Stimulated activated memory B cell treated with anti-CD40 and anti-IgM and Interleukin-4, amounts not matched to agents 10 μg/mL and 1 μg/mL and 100 μg/mL, for 72 hours (primary cell): ENCODE results near the gene UGCG.

Experiments
- ATAC-seq: fragments of 150-1000 bp; cut with Tn5 transposase; 2 replicates; pipeline ENCODE4 v1.10.0; 2021
- H3K27ac Mint-ChIP-seq: one replicate; pipeline ENCODE4 v1.8.0; 2022; ENCODE audit warnings: mild to moderate bottlenecking, mixed read lengths
- H3K27me3 Mint-ChIP-seq: one replicate; pipeline ENCODE4 v1.8.0; 2022; ENCODE audit warnings: mixed read lengths
- H3K36me3 Mint-ChIP-seq: one replicate; pipeline ENCODE4 v1.8.0; 2022; ENCODE audit warnings: mixed read lengths
- H3K4me1 Mint-ChIP-seq: one replicate; pipeline ENCODE4 v1.8.0; 2022; ENCODE audit warnings: mixed read lengths
- H3K4me3 Mint-ChIP-seq: one replicate; pipeline ENCODE4 v1.8.0; 2022; ENCODE audit warnings: mild to moderate bottlenecking, moderate library complexity, mixed read lengths
- H3K9me3 Mint-ChIP-seq: one replicate; pipeline ENCODE4 v1.8.0; 2022; ENCODE audit warnings: mixed read lengths

The UGCG gene

DNA sequence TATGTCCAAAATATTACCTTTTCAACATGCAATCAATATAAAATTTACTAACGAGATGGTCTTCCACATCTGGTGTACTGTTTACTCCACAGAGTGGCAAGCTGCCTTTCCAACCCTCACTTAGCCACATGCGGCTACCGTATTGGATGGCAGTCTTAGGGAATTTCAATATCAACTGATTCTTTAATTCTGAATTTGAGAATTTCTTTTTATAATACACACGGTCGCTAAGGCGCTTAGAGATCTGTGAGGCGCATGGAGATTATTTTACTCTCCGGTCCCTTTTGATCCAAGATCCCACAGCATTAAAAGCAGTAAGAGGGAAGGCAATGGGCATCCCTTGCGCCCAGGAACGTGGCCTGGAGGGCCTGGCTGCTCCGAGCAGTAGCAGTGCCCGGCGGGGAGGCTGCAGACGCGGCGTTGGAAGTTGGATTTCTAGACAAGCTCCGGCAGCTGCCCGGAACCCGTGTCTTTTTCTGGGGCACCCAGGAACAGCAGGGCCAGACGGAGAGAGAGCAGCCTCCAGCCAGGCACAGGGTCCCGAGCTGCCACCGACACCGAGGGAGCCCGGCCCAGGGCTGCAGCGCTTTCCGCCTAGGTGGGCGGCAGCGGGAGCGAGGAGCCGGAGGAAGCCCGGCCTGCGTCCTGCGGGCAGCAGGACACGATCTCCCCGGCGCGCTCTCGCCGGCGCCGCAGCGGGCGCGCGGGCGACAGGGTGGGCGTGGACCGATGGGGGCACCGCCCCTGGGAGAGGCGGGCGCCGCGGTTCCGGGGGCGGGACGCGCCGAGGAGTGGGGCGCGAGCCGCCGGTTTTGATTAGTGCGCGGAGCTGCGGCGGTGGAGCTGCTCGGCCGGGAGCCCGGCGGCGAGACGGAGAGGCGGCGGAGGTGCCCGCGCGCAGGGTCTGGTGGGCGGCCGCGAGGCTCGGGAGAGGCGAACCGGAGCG lies at the start of gene UGCG:
Gene UGCG, plus strand, starts transcription at position 819 of the 946 bp plus-strand sequence. CDS start 402 bp downstream, outside the sequence.
- Mint-ChIP-seq H3K27me3 (no peaks in the 10 kb centered on the region), H3K4me1 (peaks cover 19% of the 10 kb centered on the region), H3K4me3 (peak within 1 kb of the TSS; percentile 95), H3K27ac (no peak within 1 kb of the TSS), H3K9me3 (no peaks in the 10 kb centered on the region), H3K36me3 (no peaks in the 10 kb centered on the region)
- peak; percentile 92 for ATAC-seq

- Mint-ChIP-seq H3K36me3 (no peaks in the 10 kb centered on the region), H3K27ac (no peak overlapping the region), H3K4me1 (no peaks in the 10 kb centered on the region), H3K27me3 (no peaks in the 10 kb centered on the region), H3K4me3 (no peak overlapping the region), H3K9me3 (no peaks in the 10 kb centered on the region)
- ATAC-seq: no peak
Observed at GRCh38 chr9:111851553-111851952, 45.1 kb upstream of the UGCG start.

- no peak for ATAC-seq
- no peaks in the 10 kb centered on the region for H3K9me3 Mint-ChIP-seq
- no peaks in the 10 kb centered on the region for H3K36me3 Mint-ChIP-seq
- no peak overlapping the region for H3K4me3 Mint-ChIP-seq
- H3K4me1 Mint-ChIP-seq: no peaks in the 10 kb centered on the region
- H3K27me3 Mint-ChIP-seq: no peaks in the 10 kb centered on the region
- no peak overlapping the region for H3K27ac Mint-ChIP-seq
Observed at GRCh38 chr9:111852291-111852690, 44.3 kb upstream of the UGCG start.

DNA sequence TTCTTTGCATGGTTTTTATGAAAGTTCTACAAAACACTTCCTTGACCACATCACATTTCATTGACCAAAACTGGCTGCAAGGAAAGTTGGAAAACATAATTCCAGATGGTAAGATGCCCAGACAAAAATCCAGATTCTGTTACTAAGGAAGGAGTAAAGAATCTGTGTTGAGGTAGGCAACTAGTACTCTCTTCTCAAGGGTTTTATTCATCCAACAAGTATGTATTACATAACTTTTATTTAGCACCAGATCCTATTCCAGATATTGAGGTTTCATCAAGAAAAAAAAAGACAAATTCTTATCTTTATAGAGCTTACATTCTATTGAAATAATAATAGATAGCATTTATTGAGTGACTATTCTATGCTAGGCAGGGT lies 43.2 kb upstream of the UGCG start:
- Mint-ChIP-seq H3K36me3 (no peaks in the 10 kb centered on the region), H3K4me3 (no peak overlapping the region), H3K27ac (no peak overlapping the region), H3K27me3 (no peaks in the 10 kb centered on the region), H3K9me3 (no peaks in the 10 kb centered on the region), H3K4me1 (no peaks in the 10 kb centered on the region)
- no peak for ATAC-seq

- H3K4me1 Mint-ChIP-seq: no peaks in the 10 kb centered on the region
- H3K27me3 Mint-ChIP-seq: no peaks in the 10 kb centered on the region
- H3K4me3 Mint-ChIP-seq: no peak overlapping the region
- H3K9me3 Mint-ChIP-seq: no peaks in the 10 kb centered on the region
- no peak for ATAC-seq
- H3K27ac Mint-ChIP-seq: no peak overlapping the region
- H3K36me3 Mint-ChIP-seq: no peaks in the 10 kb centered on the region
Observed at GRCh38 chr9:111854799-111855198, 41.8 kb upstream of the UGCG start.

DNA sequence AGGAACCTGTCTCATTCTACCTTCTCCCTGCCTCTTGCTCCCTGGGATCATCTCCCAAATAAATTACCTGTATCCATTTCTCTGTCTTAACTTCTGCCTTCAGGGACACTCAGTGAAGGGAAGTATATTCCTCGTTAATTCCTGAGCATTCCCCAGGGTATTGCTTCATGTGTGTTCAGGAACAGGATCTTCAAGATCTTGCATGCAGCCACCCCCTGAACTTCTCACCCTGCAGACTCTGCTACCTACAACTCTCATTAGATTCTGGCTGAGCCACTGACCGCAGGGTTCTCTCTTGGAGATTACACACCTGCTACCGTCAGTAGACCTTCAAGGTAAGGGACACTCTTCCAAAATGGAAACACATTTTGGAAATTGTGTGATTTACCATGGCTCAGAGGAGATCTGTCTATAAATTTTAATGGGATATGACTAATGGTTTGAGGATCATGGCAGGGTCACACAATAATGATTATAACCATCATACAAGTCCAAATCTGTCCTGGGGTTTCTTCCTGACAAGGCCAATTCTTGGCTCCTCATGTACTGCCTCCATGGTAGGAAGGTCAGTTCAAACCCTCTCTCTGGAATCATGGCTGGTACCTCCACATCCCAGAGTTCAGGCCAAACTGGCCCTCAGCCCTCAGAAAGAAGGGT lies 38.9 kb upstream of the UGCG start:
- ATAC-seq: no peak
- H3K27me3 Mint-ChIP-seq: no peaks in the 10 kb centered on the region
- H3K36me3 Mint-ChIP-seq: peaks cover under 1% of the 10 kb centered on the region
- no peak overlapping the region for H3K4me3 Mint-ChIP-seq
- H3K27ac Mint-ChIP-seq: no peak overlapping the region
- no peaks in the 10 kb centered on the region for H3K9me3 Mint-ChIP-seq
- H3K4me1 Mint-ChIP-seq: no peaks in the 10 kb centered on the region

DNA sequence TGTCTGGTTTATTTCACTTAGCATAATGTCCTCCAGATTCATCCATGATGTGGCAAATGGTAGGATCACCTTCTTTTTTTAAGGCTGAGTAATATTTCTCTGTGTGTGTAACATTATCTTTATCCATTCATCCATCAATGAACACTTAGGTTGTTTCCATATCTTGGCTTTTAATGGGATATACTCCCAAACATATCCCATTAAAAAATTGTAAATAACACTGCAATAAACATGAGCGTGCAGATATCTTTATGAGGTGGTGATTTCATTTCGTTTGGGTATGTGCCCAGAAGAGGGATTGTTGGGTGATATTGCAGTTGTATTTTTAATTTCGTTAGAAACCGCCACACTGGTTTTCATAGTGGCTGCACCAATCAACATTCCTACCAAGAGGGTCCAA lies 36.2 kb upstream of the UGCG start:
- Mint-ChIP-seq H3K4me1 (no peaks in the 10 kb centered on the region), H3K27ac (no peak overlapping the region), H3K9me3 (peaks cover 3% of the 10 kb centered on the region), H3K36me3 (peaks cover 7% of the 10 kb centered on the region), H3K4me3 (no peak overlapping the region), H3K27me3 (no peaks in the 10 kb centered on the region)
- no peak for ATAC-seq

DNA sequence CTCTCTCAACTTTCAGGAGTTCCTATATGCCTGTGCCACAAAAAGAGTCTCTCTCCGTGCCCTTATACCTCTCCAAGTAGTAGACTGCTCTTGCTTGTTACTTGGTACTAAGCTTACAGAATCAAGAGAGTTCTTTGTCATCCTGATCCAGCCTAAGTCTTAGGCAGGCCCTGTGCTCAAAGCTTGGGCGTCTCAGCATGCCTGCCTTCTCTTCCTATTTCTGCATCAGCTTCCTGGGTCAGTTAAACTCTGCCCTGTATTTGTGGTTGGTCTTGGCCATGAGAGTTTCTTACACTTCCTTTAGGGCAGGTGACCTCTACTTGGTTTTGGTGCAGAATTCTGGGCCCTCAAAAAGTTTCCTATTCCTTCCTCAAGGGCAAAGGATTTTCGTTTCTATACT lies 33.0 kb upstream of the UGCG start:
- H3K4me1 Mint-ChIP-seq: peaks cover 6% of the 10 kb centered on the region
- no peak overlapping the region for H3K27ac Mint-ChIP-seq
- no peak for ATAC-seq
- H3K36me3 Mint-ChIP-seq: peaks cover 7% of the 10 kb centered on the region
- H3K27me3 Mint-ChIP-seq: no peaks in the 10 kb centered on the region
- no peak overlapping the region for H3K4me3 Mint-ChIP-seq
- H3K9me3 Mint-ChIP-seq: peaks cover 9% of the 10 kb centered on the region

DNA sequence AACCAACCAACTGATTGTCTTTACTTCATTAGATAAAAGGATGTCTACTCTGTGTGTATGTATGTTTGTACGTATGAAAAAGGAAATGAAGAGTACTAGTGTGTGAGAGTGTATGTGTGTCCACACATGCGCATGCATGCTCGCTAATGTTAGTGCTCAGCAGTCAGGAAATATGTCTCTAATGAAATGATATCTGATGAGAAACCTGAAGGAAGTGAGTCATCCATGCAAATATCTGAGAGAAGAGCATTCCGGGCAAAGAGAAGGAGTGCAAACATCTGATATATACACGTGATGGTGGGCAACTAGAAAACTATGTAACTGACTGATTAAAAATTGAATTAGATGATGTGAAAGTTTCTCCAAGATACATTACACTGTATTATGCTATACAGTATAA lies 29.6 kb upstream of the UGCG start:
- peaks cover 7% of the 10 kb centered on the region for H3K36me3 Mint-ChIP-seq
- no peak overlapping the region for H3K4me3 Mint-ChIP-seq
- H3K9me3 Mint-ChIP-seq: peaks cover 10% of the 10 kb centered on the region
- H3K27ac Mint-ChIP-seq: no peak overlapping the region
- peaks cover 15% of the 10 kb centered on the region for H3K4me1 Mint-ChIP-seq
- ATAC-seq: no peak
- no peaks in the 10 kb centered on the region for H3K27me3 Mint-ChIP-seq

- Mint-ChIP-seq H3K4me3 (no peak overlapping the region), H3K27ac (no peak overlapping the region), H3K27me3 (no peaks in the 10 kb centered on the region), H3K36me3 (no peaks in the 10 kb centered on the region), H3K4me1 (peaks cover 15% of the 10 kb centered on the region), H3K9me3 (peaks cover 7% of the 10 kb centered on the region)
- no peak for ATAC-seq
Observed at GRCh38 chr9:111868475-111868874, 28.1 kb upstream of the UGCG start.

GRCh38 chr9:111870774-111871498 lies 25.7 kb upstream of the UGCG start:
- Mint-ChIP-seq H3K27ac (no peak overlapping the region), H3K36me3 (no peaks in the 10 kb centered on the region), H3K4me3 (no peak overlapping the region), H3K27me3 (no peaks in the 10 kb centered on the region), H3K4me1 (peaks cover 15% of the 10 kb centered on the region), H3K9me3 (peaks cover 7% of the 10 kb centered on the region)
- peak; percentile 74 for ATAC-seq

DNA sequence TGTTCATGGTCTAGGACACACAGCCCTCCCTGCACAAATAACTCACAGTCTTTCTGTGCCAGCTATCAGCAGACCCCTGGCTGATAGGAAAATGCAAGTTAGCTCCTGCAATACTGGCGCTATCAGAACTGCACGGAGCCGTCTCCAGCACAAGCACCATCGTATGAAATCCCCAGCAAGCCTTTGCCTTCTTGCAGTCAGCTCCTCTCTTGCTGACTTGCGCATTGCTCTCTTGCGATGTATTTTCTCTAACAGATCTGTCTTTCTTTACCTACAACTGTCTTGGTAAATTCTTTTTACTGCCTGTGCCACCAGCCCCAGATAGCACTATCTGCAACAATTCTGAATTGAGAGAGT lies 25.1 kb upstream of the UGCG start:
- Mint-ChIP-seq H3K27me3 (no peaks in the 10 kb centered on the region), H3K27ac (no peak overlapping the region), H3K4me1 (peaks cover 15% of the 10 kb centered on the region), H3K9me3 (peaks cover 7% of the 10 kb centered on the region), H3K4me3 (no peak overlapping the region), H3K36me3 (no peaks in the 10 kb centered on the region)
- no peak for ATAC-seq

- H3K9me3 Mint-ChIP-seq: peaks cover 5% of the 10 kb centered on the region
- no peak for ATAC-seq
- H3K27me3 Mint-ChIP-seq: no peaks in the 10 kb centered on the region
- H3K36me3 Mint-ChIP-seq: no peaks in the 10 kb centered on the region
- H3K4me3 Mint-ChIP-seq: no peak overlapping the region
- no peak overlapping the region for H3K27ac Mint-ChIP-seq
- H3K4me1 Mint-ChIP-seq: peaks cover 9% of the 10 kb centered on the region
Observed at GRCh38 chr9:111872886-111873285, 23.7 kb upstream of the UGCG start.

DNA sequence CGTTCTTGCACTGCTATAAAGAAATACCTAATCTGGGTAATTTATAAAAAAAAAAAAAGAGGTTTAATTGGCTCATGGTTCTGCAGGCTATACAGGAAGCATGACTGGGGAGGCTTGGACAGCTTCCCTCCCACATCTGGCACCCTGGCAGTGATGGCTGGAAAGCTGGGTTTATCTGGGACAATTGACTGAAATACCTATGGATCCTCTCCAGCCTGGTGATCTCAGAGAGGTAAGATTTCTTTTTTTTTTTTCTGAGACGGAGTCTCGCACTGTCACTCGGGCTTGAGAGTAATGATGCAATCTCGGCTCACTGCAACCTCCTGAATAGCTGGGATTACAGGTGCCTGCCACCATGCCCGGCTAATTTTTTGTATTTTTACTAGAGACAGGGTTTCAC lies 22.7 kb upstream of the UGCG start:
- no peaks in the 10 kb centered on the region for H3K27me3 Mint-ChIP-seq
- H3K4me3 Mint-ChIP-seq: no peak overlapping the region
- no peak for ATAC-seq
- no peaks in the 10 kb centered on the region for H3K9me3 Mint-ChIP-seq
- no peaks in the 10 kb centered on the region for H3K36me3 Mint-ChIP-seq
- no peak overlapping the region for H3K27ac Mint-ChIP-seq
- H3K4me1 Mint-ChIP-seq: peaks cover 9% of the 10 kb centered on the region

DNA sequence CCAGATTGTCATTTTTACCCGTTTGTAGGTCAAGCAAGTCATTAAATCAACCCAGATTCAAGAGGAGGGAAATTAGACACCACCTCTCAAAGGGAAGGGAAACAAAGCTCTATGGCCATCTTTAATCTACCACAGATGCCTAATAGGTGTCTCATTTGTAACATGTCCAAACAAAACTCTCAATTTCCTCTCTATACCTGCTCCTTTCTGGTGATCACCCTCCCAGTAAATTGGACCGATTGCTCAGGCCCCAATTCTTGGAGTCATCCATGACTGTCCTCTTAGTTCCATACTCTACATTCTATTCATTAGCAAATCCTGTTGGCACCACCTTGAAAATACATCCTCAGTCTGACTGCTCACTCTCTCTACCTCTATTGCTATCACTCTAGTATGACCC lies 22.1 kb upstream of the UGCG start:
- no peaks in the 10 kb centered on the region for H3K36me3 Mint-ChIP-seq
- H3K4me1 Mint-ChIP-seq: peaks cover 9% of the 10 kb centered on the region
- no peaks in the 10 kb centered on the region for H3K27me3 Mint-ChIP-seq
- no peak overlapping the region for H3K4me3 Mint-ChIP-seq
- H3K27ac Mint-ChIP-seq: no peak overlapping the region
- no peak for ATAC-seq
- H3K9me3 Mint-ChIP-seq: no peaks in the 10 kb centered on the region
